Eye (tissue), 1 donor: ENCODE measurements around the gene ZNF732.
"Not testable (repeated sequence)": the region's sequence is repeated elsewhere in the genome, so short reads cannot be mapped to it uniquely, and the experiment has no call there.

Source experiments
- DNase-seq: peaks from one replicate; pipeline ENCODE4 v3.0.0-alpha.2; 2015

Gene ZNF732

DNA sequence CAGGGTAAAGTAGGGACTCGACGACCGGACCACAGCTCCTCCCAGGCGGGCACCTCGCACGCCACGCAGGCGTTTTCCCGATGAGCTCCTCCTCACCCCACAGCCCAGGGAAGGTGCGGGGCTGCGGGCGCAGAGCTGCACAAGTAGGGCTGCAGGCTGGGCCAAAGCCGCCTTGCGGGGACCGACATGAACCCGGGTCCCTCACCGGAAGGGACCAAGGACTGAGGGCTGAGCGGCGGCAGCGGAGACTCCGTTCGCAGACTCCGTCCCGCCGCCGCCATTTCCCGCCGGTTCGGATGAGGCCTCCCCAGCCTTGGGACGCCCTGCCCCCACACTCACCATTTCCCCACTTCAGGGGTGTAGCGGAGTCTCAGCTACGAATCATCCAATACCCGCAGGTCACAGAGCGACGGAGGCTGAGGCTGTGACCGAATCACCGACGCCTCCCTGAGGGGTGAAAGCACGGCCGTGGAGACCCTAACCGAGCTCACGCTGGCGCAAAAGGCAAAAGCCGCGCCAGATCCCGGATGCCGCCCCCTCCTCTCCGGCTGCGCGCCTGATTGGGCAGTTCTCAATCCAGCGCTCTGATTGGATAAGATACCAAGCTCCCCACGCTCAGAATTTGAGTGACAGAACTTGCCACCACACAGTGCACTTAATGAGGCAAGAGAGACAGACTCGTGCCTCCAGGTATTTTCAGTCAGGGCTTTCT is at the start of gene ZNF732:
Gene ZNF732 (minus strand): TSS at position 506 of the 712 bp plus-strand sequence. CDS start 164 bp downstream, at position 342.
- DNase-seq: peak; percentile 91

DNA sequence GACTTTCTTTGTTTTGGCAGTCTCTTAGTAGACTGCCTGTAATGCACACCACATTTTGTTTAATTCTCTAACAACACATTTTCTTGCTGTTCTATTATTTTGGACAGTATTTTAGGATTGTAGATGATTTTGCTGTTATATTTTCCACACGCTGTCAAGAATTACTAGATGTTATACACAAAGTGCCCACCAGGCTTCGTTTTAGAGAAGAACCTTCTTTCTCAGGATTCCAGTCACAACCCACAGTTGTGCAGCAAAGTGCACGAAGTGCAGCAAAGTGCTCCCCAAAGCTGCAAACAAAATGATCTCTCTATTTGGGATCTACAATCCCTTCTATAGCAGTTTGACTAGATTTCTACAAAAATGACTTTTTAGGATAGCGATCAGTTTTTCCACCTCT is 34.7 kb upstream of the ZNF732 start:
- no peak for DNase-seq

DNA sequence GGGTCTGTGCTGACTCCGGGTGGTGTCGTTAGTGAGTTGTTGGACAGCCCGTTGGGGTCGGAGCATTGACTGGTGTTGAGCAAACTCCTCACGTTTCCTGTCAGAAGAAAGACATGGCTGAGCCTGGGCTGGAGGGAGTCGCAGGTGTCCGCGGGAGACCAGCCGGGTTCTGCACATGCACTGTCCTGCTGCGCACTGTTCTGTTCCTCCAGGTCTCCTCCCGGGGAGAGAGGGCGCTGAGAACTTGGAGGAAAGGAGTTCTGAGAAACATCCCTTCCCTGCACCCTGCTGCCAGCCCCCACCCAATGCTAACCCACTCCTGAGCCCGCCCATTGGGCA is 33.5 kb upstream of the ZNF732 start:
- DNase-seq: no peak

DNA sequence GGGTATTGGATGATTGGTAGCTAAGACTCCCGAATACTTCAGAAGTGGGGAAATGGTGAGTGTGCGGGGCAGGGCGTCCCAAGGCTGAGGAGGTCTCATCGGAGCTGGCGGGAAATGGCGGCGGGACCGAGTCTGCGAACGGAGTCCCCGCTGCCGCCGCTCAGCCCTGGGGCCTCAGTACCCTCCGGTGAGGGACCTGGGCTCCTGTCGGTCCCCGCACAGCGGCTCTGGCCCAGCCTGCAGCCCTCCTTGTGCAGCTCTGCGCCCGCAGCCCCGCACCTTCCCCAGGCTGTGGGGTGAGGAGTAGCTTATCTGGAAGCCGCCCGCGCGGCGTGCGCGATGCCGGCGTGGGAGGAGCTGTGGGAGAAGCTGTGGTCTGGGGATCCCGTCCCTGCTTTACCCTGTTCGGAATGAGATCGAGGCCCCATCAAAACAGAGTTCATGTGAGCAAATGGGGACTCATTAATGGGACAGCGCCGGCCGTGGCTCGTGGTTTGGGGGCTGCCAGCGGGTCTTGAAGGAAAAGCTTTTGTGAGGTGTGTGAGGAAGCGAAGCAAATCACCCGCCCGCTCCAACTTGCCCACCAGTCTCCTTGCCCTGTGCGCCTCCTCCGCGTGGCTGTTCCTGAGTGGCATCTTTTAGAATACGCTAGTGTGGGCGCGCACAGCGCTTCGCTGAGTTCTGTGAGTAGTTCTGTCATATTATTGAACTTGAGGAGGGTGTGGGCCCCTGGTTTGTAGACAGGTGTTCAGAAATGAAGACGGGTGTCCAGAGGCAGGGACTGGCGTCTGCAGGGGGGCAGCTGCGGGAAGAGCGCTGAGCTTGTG is 32.9 kb upstream of the ZNF732 start:
- peak; percentile 81 for DNase-seq

DNA sequence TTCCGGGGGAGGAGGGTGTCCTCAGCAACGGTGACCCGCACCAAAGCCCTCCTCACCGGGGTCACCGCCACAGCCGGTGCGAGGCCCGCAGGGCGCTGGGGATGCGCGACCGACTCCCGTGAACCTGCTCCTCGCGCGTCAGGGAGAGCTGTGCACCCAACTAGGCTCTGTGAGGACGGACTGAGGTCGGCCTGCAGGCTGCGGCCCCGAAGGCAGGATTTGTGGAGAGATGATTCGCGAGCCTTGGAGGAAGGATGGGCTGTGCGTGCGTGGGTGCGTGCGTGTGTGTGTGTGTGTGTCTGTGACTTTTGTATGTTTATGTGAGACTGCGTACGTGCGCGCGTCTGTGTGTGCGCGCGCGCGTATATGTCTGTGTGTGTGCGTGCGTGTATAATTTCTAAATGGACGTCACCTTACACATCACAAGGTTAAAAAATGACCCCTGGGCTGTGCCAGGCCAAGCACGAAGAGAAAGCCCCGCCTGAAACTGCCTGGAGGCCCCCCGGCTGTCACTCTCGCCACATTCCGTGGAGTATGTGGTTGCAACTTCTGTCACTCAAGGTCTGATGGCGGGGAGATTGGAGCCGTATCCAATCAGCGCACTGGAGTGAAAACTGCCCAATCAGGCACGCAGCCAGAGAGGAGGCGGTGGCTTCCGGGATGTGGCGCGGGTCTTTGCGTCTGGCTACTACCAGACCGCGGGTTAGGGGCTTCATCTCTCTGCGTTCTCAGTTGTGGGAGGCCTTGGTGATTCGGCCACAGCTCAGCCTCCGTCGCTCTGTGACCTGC is 32.1 kb upstream of the ZNF732 start, which contains the start of gene ZNF141:
Gene ZNF141 (plus strand): TSS at position 672 of the 789 bp plus-strand sequence. CDS start 170 bp downstream, outside the sequence.
- peak; percentile 99 for DNase-seq

DNA sequence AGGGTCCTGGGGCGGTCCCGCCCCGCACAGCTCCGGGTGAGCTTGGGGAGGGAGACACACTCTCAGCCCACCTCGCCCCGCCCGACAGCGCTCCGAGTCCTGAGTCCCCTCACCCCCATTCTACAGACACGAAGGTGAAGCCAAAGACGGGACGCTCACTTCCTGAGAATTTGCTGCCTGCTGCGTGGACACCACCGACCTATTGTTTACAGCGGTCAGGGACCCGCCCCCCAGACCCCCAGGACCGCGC is 31.5 kb upstream of the ZNF732 start:
- DNase-seq: no peak

DNA sequence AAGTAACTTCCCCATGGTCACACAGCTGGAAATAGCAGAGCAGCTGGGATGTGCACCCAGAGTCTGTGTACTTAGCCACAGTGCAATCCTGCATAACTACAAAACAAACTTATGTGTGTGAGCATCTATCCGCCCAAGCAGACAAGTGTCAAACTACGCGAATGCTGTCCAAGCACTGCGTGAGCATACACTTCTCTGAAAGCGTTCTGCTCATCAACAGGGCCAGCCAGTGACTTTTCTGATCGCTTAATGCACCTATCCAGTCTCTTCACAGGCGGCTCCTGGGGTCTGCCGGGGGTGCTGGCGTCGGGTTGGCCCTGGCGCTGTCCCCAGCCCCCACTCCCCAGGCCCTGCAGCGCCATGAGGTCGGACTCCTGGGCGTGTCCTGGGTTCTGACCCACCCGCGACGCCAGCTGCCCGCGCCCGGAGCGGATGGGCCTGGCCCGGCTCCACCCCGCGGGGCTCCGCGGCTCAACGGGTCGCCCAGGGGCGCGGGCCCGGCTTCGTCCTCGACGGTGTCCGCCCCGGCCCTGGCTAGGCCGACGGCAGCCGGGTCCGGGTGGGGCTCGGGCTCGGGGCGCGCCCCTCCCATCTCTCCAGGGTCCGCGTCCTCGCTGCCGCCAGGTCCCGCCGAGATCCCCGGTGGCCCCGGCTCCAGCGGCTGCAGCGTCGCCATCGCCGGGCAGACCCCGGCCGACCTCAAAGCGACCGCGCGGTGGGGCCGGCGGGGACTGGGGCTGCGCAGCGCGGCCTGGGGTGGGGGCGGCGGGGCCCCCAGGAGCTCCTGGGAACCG is 31.0 kb upstream of the ZNF732 start:
- DNase-seq: peak; percentile 62

DNA sequence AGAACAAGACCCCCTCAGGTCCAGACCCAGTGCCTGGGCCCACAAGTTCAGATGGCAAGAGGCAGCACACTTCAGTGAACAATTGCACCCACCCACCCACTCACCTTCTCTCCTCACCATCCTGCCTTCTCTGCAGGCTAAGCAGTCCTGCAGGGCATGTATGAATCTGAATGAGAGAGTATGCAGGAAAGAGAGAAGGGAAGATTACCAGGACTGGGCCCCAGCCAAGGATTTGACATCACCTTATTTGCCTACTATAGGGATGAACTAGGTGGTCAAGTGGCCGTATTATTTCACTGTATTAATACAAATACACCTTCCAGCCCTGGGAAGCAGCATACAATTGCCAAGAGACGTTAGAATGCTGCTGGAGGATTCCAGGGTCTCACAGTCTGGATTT is 30.2 kb upstream of the ZNF732 start:
- no peak for DNase-seq

DNA sequence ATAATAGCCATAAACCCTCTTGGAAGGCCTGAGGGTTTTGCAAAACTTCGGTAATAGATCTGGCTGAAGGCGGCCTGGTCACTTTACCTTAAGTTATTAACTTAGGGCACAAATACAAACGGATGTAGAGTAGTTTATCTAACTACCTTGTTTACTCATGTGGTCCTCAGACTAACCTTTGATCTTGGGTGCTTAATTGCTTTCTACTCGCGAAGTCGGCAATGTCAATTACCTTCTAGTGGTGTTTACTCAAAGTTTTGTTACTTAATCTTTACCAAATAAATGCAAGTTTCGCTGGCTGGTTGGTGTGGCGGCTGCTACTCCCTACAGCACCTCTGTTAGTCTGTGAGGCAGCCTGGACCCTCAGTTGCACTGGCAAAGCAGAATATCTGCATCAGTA is 23.5 kb upstream of the ZNF732 start:
- no peak for DNase-seq

DNA sequence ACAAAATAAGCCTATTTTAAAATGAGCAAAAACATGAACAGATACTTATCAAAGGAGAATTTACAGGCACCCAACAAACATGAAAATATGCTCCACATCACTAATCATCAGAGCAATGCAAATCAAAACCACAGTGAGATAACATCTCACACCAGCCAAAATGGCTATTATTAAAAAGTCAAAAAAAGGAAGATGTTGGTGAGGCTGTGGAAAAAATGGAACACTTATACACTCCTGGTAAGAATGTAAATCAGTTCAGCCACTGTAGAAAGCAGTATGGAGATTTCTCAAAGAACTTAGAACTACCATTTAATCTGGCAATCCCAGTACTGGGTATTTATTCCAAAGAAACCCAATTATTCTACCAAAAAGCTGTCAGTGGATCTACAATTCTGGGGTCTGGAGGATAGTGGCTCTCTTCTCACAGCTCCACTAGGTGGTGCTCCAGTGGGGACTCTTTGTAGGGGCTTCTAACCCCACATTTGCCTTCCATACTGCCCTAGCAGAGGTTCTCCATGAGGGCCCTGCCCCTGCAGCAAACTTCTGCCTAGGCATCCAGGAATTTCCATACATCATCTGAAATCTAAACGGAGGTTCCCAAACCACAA is 9.1 kb upstream of the ZNF732 start:
- no peak for DNase-seq

DNA sequence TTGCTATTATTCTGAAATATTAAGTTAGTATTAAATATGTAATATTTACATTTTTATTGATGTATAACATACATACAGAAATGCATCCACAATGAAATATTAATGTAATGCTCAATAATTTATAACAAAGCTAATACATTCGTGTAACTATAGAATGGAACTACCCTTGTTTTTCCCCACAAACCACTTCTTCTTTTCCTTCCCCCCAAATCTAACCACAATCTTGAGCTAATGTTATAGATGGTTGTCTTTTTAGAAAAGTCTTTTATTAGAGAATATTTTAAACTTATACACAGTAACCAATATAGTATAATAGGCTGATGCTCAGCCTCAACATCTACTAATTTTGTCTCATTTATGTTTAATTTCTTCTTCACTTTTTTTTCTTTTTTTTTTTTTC is 4.5 kb upstream of the ZNF732 start:
- DNase-seq: no peak

DNA sequence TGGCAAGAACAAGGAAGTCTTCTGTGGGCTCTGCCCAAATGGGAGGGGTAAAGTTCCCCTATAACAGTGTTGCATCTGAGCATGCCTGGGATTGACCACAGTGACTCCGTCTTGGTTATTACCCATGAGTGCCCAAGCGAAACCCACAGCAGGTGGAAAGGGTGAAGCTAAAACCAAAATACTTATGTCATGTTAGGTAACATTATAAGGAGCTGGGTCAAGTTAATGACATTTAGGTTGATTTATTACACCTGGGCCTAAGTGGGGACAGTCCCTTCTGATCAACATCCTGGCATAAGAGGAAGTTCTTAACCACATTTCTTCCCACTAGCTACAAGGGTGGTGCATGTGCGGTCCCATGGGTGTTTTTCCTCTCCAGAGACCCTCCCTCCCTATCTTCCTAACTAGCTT is 1.3 kb upstream of the ZNF732 start:
- DNase-seq: no peak

DNA sequence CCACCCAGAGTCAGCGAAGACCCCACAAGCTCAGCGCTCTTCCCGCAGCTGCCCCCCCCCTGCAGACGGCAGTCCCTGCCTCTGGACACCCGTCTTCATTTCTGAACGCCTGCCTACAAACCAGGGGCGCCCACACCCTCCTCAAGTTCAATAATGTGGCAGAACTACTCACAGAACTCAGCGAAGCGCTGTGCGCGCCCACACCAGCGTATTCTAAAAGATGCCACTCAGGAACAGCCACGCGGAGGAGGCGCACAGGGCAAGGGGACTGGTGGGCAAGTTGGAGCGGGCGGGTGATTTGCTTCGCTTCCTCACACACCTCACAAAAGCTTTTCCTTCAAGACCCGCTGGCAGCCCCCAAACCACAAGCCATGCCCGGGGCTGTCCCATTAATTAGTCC is 758 bp downstream of the ZNF732 start:
- DNase-seq: not testable (repeated sequence)

DNA sequence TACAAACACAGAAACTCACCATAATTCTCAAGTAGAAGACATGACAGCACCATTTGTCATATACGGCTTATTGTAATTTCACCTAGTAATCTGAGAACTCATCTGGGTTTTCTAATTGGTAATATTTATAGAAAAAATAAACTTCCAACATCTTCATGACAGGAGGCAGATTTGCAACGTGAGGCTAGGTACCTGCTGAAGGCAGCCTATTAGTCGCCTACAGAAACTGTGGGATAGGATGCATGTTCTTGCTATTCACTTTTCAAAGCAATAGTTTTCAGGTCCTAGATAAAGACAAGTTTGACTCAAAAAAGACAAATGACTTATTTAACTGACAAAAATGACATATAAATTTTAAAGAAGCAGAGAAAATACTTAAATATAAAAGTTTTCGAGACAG is 2.9 kb downstream of the ZNF732 start:
- DNase-seq: no peak

DNA sequence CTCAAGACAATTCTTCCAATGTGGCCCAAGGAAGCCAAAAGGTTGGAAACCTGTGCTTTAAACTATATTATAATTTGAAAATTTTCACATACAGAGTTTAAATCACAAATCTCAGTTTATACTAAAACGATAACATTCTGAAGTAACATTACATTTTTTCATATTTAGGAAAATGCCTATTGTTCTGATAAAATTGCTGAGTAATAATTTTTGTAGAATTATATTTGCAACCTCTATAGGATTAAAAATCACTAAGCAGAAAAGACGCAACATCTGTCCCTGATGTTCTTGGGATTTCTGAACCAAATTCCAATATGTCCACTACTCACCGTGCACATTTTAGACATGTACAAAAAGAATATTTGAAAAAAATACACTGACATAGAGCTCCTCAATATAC is 10.5 kb downstream of the ZNF732 start:
- DNase-seq: no peak

DNA sequence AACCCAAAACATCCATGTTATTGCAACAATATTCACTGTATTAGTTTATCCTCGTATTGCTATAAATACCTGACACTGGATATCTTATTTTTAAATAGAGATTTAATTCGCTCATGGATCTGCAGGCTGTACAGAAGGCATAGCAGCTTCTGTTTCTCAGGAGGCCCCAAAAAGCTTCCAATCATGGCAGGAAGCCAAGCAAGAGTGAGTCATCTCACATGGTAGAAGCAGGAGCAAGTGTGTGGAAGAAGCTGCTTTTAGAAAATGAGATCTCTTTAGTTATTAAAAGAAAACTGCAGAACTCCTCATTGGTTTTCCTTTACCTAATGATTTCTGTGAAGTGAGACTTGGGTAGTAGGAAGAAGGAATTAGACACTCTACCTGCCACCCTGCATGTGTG is 16.4 kb downstream of the ZNF732 start:
- no peak for DNase-seq

DNA sequence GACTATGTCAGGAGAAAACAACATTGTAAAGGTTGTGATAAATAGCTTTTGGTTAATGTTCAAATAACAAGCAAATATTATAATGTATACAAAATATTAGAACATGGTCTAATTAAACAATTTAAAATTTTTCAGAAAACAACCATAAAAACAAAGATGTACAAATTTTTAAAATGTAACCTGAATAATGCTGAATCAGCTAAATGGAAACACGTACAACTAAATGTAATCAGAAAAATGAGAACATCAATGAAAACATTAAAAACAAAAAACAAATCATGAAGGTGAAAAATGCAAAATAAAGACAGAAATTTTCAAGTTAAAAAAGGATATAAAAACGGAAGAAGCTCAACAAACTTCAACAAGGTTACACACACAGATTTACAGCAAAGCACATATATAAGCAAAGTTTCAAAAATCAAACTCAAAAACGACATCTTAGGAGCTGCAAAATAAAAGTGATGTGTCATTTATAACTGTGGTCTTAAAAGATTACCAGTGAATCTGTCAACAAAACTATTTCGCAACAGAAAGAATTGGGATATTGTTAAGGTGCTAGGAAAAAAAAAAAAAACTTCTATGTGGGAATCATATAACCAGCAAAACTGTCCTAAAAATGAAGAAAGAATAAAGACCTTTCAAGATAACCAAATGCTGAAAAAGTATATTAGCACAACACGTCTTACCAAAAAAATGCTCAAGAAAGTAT is 31.8 kb downstream of the ZNF732 start:
- DNase-seq: no peak

DNA sequence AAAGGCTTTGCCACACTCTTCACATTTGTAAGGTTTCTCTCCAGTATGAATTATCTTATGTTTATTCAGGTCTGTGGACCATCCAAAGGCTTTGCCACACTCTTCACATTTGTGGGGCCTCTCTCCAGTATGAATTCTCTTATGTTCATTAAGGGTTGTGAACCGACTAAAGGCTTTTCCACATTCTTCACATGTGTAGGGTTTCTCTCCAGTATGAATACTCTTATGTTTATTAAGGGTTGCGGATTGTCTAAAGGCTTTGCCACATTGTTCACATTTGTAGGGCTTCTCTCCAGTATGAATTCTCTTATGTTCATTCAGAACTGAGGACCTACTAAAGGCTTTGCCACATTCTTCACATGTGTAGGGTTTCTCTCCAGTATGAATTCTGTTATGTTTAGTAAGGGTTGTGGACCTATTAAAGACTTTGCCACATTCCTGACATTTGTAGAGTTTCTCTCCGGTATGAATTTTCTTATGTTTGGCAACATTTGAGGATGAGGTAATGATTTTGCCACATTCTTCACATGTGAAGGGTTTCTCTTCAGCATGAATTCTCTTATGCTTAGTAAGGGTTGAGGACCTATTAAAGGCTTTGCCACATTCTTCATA is 33.7 kb downstream of the ZNF732 start:
- no peak for DNase-seq

DNA sequence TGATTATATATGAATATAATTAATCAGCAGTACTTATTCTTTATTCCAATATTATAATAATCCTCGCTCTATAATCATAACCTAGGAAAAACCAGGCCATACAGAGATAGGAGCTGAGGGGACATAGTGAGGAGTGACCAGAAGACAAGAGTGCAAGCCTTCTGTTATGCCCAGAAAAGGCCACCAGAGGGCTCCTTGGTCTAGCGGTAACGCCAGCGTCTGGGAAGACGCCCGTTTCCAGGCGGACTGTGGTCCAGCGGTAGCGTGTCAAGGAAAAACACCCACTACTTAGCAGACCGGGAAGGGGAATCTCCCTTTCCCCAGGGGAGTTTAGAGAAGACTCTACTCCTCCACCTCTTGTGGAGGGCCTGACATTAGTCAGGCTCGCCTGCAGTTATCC is 46.0 kb downstream of the ZNF732 start:
- not testable (repeated sequence) for DNase-seq

DNA sequence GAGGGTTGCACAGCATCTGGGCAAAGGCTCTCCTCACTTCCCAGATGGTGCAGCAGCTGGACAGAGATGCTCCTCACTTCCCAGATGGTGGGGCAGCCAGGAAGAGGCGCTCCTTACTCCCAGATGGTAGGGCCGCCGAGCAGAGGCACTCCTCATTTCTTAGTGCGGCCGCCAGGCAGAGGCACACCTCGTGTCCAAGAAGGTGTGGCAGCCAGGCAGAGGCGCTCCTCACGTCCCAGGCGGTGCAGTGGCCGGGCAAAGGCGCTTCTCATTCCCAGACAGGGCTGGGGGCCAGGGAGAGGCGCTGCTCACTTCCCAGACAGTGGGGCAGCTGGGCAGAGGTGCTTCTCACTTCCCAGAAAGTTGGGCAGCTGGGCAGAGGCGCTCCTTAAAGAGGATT is 48.8 kb downstream of the ZNF732 start:
- DNase-seq: no peak
